H54 (cell line): ENCODE measurements around the gene ITGB8.

Experiments
- DNase-seq: peaks from one replicate; pipeline ENCODE4 v3.0.0; 2011; ENCODE audit warnings: low spot score, mixed read lengths; ENCODE audit not compliant: insufficient read length
- FAIRE-seq: peaks from 3 replicates; lab custom pipeline; 2011; peaks lifted over from hg19 to GRCh38; lab: Jason Lieb, UNC
- POLR2A ChIP-seq: IDR thresholded peaks from 2 replicates; pipeline ENCODE4 v1.6.1; 2011; ENCODE audit warnings: low read depth, mild to moderate bottlenecking, low read length

ITGB8 gene

GRCh38 chr7:20417675-20418382 lies 87.1 kb downstream of the ITGB8 start:
- DNase-seq (no peak), FAIRE-seq (peak; percentile 75)
- no peak for TF ChIP-seq POLR2A

- TF ChIP-seq POLR2A, result no peak
- FAIRE-seq (no peak), DNase-seq (no peak)
Measured at GRCh38 chr7:20424500-20424899, 93.8 kb downstream of the ITGB8 start.

- FAIRE-seq (no peak), DNase-seq (no peak)
- no peak for TF ChIP-seq POLR2A
Measured at GRCh38 chr7:20430664-20431063, 100.0 kb downstream of the ITGB8 start.

GRCh38 chr7:20431146-20431545 lies 100.4 kb downstream of the ITGB8 start:
- no peak for TF ChIP-seq POLR2A
- DNase-seq (no peak), FAIRE-seq (peak; percentile 77)

GRCh38 chr7:20432071-20432470 lies 101.4 kb downstream of the ITGB8 start:
- DNase-seq, result no peak
- no peak for FAIRE-seq
- no peak for TF ChIP-seq POLR2A

- DNase-seq (no peak), FAIRE-seq (no peak)
- TF ChIP-seq POLR2A, result no peak
Measured at GRCh38 chr7:20435305-20435704, 104.6 kb downstream of the ITGB8 start.

GRCh38 chr7:20438248-20438647 lies 107.5 kb downstream of the ITGB8 start:
- no peak for TF ChIP-seq POLR2A
- DNase-seq (no peak), FAIRE-seq (no peak)

- DNase-seq (no peak), FAIRE-seq (no peak)
- no peak for TF ChIP-seq POLR2A
Measured at GRCh38 chr7:20438694-20439376, 108.1 kb downstream of the ITGB8 start.

- TF ChIP-seq POLR2A, result no peak
- DNase-seq (no peak), FAIRE-seq (no peak)
Measured at GRCh38 chr7:20439416-20440185, 108.9 kb downstream of the ITGB8 start.

GRCh38 chr7:20440472-20441105 lies 109.9 kb downstream of the ITGB8 start:
- FAIRE-seq (no peak), DNase-seq (no peak)
- no peak for TF ChIP-seq POLR2A

GRCh38 chr7:20441346-20441745 lies 110.6 kb downstream of the ITGB8 start:
- FAIRE-seq, result no peak
- TF ChIP-seq POLR2A, result no peak
- DNase-seq, result no peak

GRCh38 chr7:20441991-20442441 lies 111.3 kb downstream of the ITGB8 start:
- no peak for DNase-seq
- FAIRE-seq, result no peak
- TF ChIP-seq POLR2A, result no peak

- DNase-seq (no peak), FAIRE-seq (no peak)
Measured at GRCh38 chr7:20442951-20443350, 112.3 kb downstream of the ITGB8 start.

More at GRCh38 chr7:20442951-20443350, 112.3 kb downstream of the ITGB8 start:
- no peak for TF ChIP-seq POLR2A
